Right atrium auricular region (tissue), 2 donors: Measurements from ENCODE around the gene RAB31. TPM values are rescaled to one million over a fixed set of nuclear protein-coding genes. Genes with fewer than 3 reads are reported as not detected.

ENCODE experiments used
- DNase-seq: peaks from one replicate; pipeline ENCODE4 v3.0.0-alpha.2; 2019; ENCODE audit warnings: low spot score
- H3K27ac ChIP-seq, 2 donors: fragments of 200-600 bp; sonication (generic); 1 replicate in 1 of 2; 2 replicates in 1 of 2; pipeline ENCODE4 v1.5.1; 2016 to 2019
- H3K27me3 ChIP-seq, 2 donors: fragments of 200-600 bp; sonication (generic); one replicate each; pipeline versions ENCODE4 v1.5.1 to v1.6.0; 2017 to 2019
- H3K36me3 ChIP-seq: fragments of 200-600 bp; sonication (generic); one replicate; pipeline ENCODE4 v1.5.1; 2016
- H3K4me1 ChIP-seq, 2 donors: fragments of 200-600 bp; sonication (generic); one replicate each; pipeline versions ENCODE4 v1.5.1 to v1.6.0; 2017 to 2019
- H3K4me3 ChIP-seq, 2 donors: fragments of 200-600 bp; sonication (generic); 1 replicate in 1 of 2; 2 replicates in 1 of 2; pipeline ENCODE4 v1.5.1; 2017 to 2019; ENCODE audit warnings: mild to moderate bottlenecking in 1 of 2, moderate library complexity in 1 of 2
- H3K9me3 ChIP-seq, 2 donors: fragments of 200-600 bp; sonication (generic); one replicate each; pipeline ENCODE4 v1.5.1; 2019
- total RNA-seq, 2 donors: library from RNA; depleted of rRNA; stranded (reverse); fragments of >200 nt; gene quantifications; one replicate each; pipeline ENCODE4 v1.1.0, GENCODE V29; 2016
- TF ChIP-seq, protein P1 (sequence below), 2 donors: fragments of 200-600 bp; sonication (generic); IDR thresholded peaks; one replicate each; pipeline ENCODE4 v1.5.1; 2019; ENCODE audit warnings: antibody characterized with exemption in 2 of 2

RAB31 gene
- total RNA-seq, 2 donors from 2014 or later: 9.9 to 29.2 TPM

DNA sequence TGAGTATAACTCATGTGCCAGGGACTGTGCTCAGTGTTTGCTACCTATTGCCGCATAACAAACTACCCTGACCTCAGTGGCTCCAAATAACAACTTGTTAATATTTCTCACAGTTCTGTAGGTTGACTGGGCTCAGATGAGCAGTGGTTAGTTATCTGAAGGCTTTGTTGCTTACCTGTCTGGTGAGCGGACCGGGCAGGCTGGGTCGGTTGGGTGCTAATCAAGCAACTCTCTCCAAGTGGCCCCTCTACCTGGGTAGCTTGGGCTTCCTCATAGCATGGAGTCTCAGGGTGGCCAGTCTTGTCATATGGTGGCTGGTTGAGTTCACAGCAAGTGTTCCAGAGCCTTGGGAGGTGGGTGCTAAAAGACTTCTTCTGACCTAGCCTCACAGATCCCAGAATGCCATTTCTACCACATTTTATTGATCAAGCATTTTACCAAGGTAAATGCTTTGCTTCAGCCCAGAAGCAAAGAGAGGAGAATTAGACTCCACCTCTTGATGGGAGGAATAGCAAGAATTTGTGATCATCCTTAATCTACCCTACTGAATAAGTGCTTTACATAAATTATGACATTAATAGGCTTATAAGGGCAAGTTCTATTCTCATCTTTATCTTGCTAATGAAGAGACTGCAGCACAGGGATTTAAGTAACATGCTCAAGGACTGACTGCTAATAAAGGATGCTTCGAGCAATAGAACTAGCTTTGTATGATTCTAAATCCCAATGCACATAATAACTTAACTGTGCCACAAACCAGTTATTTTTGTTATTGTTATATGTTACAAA, 16.9 kb downstream of the RAB31 start:
- Histone ChIP-seq H3K9me3 (no peaks in the 10 kb centered on the region), H3K36me3 (no peaks in the 10 kb centered on the region), H3K27ac (no peak overlapping the region), H3K4me1 (no peaks in the 10 kb centered on the region), H3K27me3 (no peaks in the 10 kb centered on the region), H3K4me3 (no peak overlapping the region)
- peak; percentile 55 for DNase-seq
- TF ChIP-seq, protein P1, sequence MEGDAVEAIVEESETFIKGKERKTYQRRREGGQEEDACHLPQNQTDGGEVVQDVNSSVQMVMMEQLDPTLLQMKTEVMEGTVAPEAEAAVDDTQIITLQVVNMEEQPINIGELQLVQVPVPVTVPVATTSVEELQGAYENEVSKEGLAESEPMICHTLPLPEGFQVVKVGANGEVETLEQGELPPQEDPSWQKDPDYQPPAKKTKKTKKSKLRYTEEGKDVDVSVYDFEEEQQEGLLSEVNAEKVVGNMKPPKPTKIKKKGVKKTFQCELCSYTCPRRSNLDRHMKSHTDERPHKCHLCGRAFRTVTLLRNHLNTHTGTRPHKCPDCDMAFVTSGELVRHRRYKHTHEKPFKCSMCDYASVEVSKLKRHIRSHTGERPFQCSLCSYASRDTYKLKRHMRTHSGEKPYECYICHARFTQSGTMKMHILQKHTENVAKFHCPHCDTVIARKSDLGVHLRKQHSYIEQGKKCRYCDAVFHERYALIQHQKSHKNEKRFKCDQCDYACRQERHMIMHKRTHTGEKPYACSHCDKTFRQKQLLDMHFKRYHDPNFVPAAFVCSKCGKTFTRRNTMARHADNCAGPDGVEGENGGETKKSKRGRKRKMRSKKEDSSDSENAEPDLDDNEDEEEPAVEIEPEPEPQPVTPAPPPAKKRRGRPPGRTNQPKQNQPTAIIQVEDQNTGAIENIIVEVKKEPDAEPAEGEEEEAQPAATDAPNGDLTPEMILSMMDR (IDR thresholded peaks at IDR 0.05): no peak

DNA sequence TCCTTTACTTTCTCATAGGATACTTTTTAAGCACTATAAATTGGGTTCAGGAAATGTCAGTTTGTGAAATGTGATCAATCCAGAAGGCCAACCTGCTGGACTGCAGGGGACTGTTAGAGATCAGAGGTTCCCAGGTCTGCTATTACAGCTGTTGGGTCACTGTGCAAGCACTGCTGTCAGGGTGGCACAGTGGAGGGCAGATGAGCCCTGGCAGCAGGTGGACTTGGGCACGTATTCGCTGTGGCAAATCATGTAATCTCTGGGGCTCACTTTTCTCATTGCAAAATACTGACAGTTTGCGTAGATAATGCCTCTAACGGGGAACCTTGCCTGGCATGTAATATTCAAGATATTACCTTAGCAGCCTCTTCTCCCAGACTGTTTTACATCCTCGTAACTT, 18.1 kb downstream of the RAB31 start:
- Histone ChIP-seq H3K9me3 (no peaks in the 10 kb centered on the region), H3K4me1 (no peaks in the 10 kb centered on the region), H3K27me3 (no peaks in the 10 kb centered on the region), H3K27ac (no peak overlapping the region), H3K36me3 (no peaks in the 10 kb centered on the region), H3K4me3 (no peak overlapping the region)
- TF ChIP-seq, protein P1 (IDR thresholded peaks at IDR 0.05): no peak
- peak; percentile 23 for DNase-seq

DNA sequence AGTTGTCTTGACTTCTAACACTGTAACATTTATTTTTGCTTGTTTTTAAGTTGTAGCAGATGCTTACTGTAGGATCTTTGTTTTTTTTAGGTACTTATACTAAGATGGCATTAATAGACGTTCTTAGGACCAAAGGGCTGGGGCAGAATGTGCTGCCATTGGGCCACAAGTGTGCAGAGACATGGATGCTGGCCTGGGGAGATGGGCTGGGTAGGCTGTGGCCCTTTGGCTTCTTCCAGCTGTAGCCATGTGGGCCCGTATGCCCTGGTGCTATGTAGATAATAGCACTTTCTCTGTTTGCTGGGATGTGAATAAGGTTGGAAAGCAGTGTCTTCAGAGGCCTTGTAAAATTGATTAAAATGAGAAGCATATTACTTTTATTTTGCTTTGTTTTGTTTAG, 18.8 kb downstream of the RAB31 start:
- Histone ChIP-seq H3K4me3 (no peak overlapping the region), H3K27ac (no peak overlapping the region), H3K9me3 (no peaks in the 10 kb centered on the region), H3K36me3 (no peaks in the 10 kb centered on the region), H3K27me3 (no peaks in the 10 kb centered on the region), H3K4me1 (no peaks in the 10 kb centered on the region)
- TF ChIP-seq, protein P1 (IDR thresholded peaks at IDR 0.05): no peak
- peak; percentile 5 for DNase-seq

DNA sequence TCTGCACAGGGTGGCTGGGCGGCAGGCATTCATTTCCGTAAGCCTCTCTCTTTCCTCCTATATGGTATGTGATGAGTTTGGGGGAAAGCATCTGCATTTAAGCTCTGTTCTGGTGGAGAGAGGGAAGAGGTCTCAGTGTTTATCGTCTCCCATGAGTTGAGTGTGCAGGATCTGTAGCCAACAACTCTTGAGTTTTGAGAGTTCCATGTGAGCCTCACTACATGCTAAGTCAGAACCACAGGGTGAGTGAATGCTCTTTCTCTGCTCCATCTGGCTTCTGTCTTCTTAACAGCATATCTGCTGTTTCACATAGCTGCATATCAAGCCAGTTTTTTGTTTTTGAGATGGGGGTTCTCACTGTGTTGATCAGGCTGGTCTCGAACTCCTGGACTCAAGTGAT, 22.7 kb downstream of the RAB31 start:
- no peaks in the 10 kb centered on the region for H3K9me3 ChIP-seq
- H3K36me3 ChIP-seq: peaks cover 5% of the 10 kb centered on the region
- no peak overlapping the region for H3K4me3 ChIP-seq
- TF ChIP-seq, protein P1 (IDR thresholded peaks at IDR 0.05): no peak
- H3K27me3 ChIP-seq: no peaks in the 10 kb centered on the region
- no peak for DNase-seq
- no peaks in the 10 kb centered on the region for H3K4me1 ChIP-seq
- H3K27ac ChIP-seq: no peak overlapping the region

DNA sequence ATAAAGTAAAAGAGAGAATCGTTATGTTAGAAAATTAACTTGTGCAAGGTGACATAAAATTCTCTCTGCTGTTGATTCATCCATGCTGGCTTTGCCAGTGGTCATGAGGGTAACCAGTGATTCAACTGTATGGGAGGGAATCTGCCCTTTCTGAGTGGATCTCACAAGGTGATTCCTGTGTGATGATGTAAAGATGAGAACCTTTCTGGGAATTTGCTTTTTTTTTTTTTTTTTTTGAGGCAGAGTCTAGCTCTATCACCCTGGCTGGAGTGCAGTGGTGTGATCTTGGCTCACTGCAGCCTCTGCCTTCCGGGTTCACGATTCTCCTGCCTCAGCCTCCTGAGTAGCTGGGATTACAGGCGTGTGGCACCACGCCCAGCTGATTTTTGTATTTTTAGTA, 23.3 kb downstream of the RAB31 start:
- no peaks in the 10 kb centered on the region for H3K4me1 ChIP-seq
- TF ChIP-seq, protein P1 (IDR thresholded peaks at IDR 0.05): no peak
- H3K4me3 ChIP-seq: no peak overlapping the region

DNA sequence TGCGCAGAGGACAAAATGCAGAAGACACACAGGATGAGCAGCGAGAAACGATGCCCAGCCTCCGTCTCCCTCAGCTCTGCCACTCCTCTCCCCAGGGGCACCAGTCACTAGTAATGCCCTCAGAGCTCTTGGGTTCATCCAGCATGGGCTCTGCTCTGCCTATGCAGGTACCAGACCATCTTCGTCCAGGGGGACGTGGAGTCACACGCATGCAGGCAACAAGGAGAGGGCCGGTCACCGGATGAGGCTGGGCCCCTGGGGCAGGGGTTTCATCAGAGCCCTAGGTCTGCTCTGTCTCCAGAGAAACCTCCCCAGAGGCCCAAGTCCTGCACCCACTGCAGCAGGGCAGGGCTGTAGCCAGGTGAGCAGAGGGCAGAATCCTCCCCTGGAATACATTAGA, 23.9 kb downstream of the RAB31 start:
- DNase-seq: peak; percentile 50
- TF ChIP-seq, protein P1 (IDR thresholded peaks at IDR 0.05): no peak
- Histone ChIP-seq H3K9me3 (no peaks in the 10 kb centered on the region), H3K4me3 (no peak overlapping the region), H3K4me1 (no peaks in the 10 kb centered on the region), H3K36me3 (peaks cover 5% of the 10 kb centered on the region), H3K27ac (no peak overlapping the region), H3K27me3 (no peaks in the 10 kb centered on the region)

More for the DNA sequence above, 23.3 kb downstream of the RAB31 start:
- Histone ChIP-seq H3K36me3 (peaks cover 5% of the 10 kb centered on the region), H3K27me3 (no peaks in the 10 kb centered on the region), H3K27ac (no peak overlapping the region), H3K9me3 (no peaks in the 10 kb centered on the region)
- DNase-seq: peak; percentile 28
